Heart right ventricle (tissue), 16 donors: Measurements from ENCODE around the gene MALRD1. TPM values are rescaled to one million over a fixed set of nuclear protein-coding genes. Genes with fewer than 3 reads are reported as not detected.

Source experiments
- ATAC-seq, 8 donors: fragments of 200-7000 bp; cut with Tn5 transposase; one replicate each; pipeline ENCODE4 v1.9.1; 2020; ENCODE audit warnings: mild to moderate bottlenecking in 8 of 8, moderate library complexity in 8 of 8, moderate number of reproducible peaks in 1 of 8
- DNase-seq, 2 donors: peaks; one replicate each; pipeline ENCODE4 v3.0.0-alpha.2; 2020
- H3K27ac ChIP-seq, 10 donors: fragments of 200-600 bp; sonication (generic) in 2 of 10; one replicate each; pipeline versions ENCODE4 v1.5.0 to v1.8.0; 2020 to 2022; ENCODE audit warnings: mild to moderate bottlenecking in 3 of 10
- H3K27me3 ChIP-seq, 7 donors: fragments of 200-600 bp; one replicate each; pipeline ENCODE4 v1.8.0; 2021 to 2022; ENCODE audit warnings: mild to moderate bottlenecking in 2 of 7
- H3K36me3 ChIP-seq, 9 donors: fragments of 200-600 bp; sonication (generic) in 1 of 9; one replicate each; pipeline versions ENCODE4 v1.5.0 to v1.8.0; 2020 to 2022; ENCODE audit warnings: mild to moderate bottlenecking in 2 of 9
- H3K4me1 ChIP-seq, 9 donors: fragments of 200-600 bp; sonication (generic) in 1 of 9; one replicate each; pipeline versions ENCODE4 v1.5.0 to v1.8.0; 2020 to 2022; ENCODE audit warnings: mild to moderate bottlenecking in 4 of 9
- H3K4me3 ChIP-seq, 10 donors: fragments of 200-600 bp; sonication (generic) in 2 of 10; one replicate each; pipeline versions ENCODE4 v1.5.0 to v1.8.0; 2020 to 2022; ENCODE audit warnings: mild to moderate bottlenecking in 7 of 10, moderate library complexity in 2 of 10
- H3K9me3 ChIP-seq, 11 donors: fragments of 200-600 bp in 10 of 11; sonication (generic) in 2 of 11; one replicate each; pipeline versions ENCODE4 v1.5.0 to v1.8.0; 2013 to 2022; ENCODE audit warnings: mild to moderate bottlenecking in 2 of 11, control low read depth in 1 of 11, moderate library complexity in 1 of 11
- CTCF ChIP-seq, 9 donors: fragments of 200-600 bp; sonication (generic) in 2 of 9; IDR thresholded peaks; one replicate each; pipeline versions ENCODE4 v1.5.0 to v1.8.0; 2021 to 2022; ENCODE audit warnings: antibody characterized with exemption in 9 of 9, mild to moderate bottlenecking in 5 of 9, moderate library complexity in 1 of 9
- WGBS, 2 donors: extraction: QIAGEN DNeasy Blood & Tissue Kit; methylation state at CpG; one replicate each; pipeline ENCODE4 v1.1.7; 2013; ENCODE audit warnings: inconsistent platforms in 1 of 2; 5-methylcytosine and 5-hydroxymethylcytosine counted together
- intact Hi-C, 10 donors: fragments of 100-400 bp; cut with DNase I; formaldehyde crosslinking; loops; one replicate each; pipeline versions ENCODE4 v1.11.1 to v1.14.2; 2022
- polyA plus RNA-seq, 2 donors: library from polyadenylated mRNA; stranded (reverse); fragments of 200-250 nt; gene quantifications; one replicate each; pipeline ENCODE4 v1.2.3, GENCODE V29; 2013
- total RNA-seq, 10 donors: library from RNA; stranded (reverse); fragmentation: NEBNext Ultra II Directional in 3 of 10; extraction: Animal tissue kit (Norgen Biotek cat#: 25700) in 3 of 10; gene quantifications; one replicate each; pipeline versions ENCODE4 v1.2.1 to v1.2.4, GENCODE V29; 2021 to 2023
- donor health status: Arrhythmogenic right ventricular cardiomyopathy.
- donor health status: ischemic (EF 13 %, LVEDD 7.1; RV severe dilation, severe dysfunction).
- donor health status: healthy with polysubstance abuse.
- donor health status: DM: no; HTN: yes; CAD: no.
- donor health status: DM: no; HTN: no; CAD: no.
- donor health status: ischemic (EF 25% LVEDD 6.9; RV normal size, moderate dysfunction).
- donor health status: ischemic (EF 25% LVEDD 5.7; RV mildly dilated, moderate dysfunction).
- donor health status: healthy.
- donor health status: DM: yes; HTN: yes; CAD: no.
- donor health status: Ischemic cardiomyopathy.
- donor health status: ischemic (EF 35%, LVEDD 5.7; RV mildly dilated, moderate dysfunction).
- donor health status: nonischemic (EF 11% LVEDD 7.7; RV severe dilation, severe dysfunction).
- donor health status: DM: yes; HTN: yes; CAD: no.
- donor health status: PGD.
- donor health status: ischemic (EF 29% LVEDD 5.4; RV normal size, mild dysfunction).
- donor health status: nonischemic (EF 23%, LVEDD 6.1; RV moderate dilation, normal function).

MALRD1 gene
- total and polyA plus RNA-seq, 12 donors, result 0.10 to 2.2 (median 0.47) TPM

- intact Hi-C loops, result no loop called here
- peak overlapping the region in 6 of 10 donors; percentile 15 to 78 (median 34) for H3K27ac ChIP-seq
- H3K36me3 ChIP-seq, result no peaks in the 10 kb centered on the region
- peaks cover 0 to 18% (median 0%) of the 10 kb centered on the region in 9 donors for H3K4me1 ChIP-seq
- 75 to 78% methylated on average over 4 of the region's 4 CpGs for WGBS, 2 donors
- DNase-seq (no peak), ATAC-seq (peak in 6 of 8 donors; percentile 35 to 88 (median 72))
- H3K9me3 ChIP-seq, result peaks cover 0 to 10% (median 0%) of the 10 kb centered on the region in 11 donors
- H3K4me3 ChIP-seq, result no peak overlapping the region
- H3K27me3 ChIP-seq, result no peaks in the 10 kb centered on the region
- no peak for TF ChIP-seq CTCF (IDR thresholded peaks at IDR 0.05)
These were observed 611.5 kb downstream of the MALRD1 start for GRCh38 chr10:19659920-19660655.

GRCh38 chr10:19663344-19663743 is 614.7 kb downstream of the MALRD1 start:
- TF ChIP-seq CTCF (IDR thresholded peaks at IDR 0.05), result peak in 1 of 9 donors; percentile 15
- 96% methylated on average over 1 of the region's 1 CpG for WGBS, 2 donors
- intact Hi-C loops, result no loop called here
- DNase-seq, result no peak
- Histone ChIP-seq H3K9me3 (peaks cover 0 to 20% (median 0%) of the 10 kb centered on the region in 11 donors), H3K4me3 (no peak overlapping the region), H3K4me1 (peaks cover 0 to 10% (median 0%) of the 10 kb centered on the region in 9 donors), H3K27ac (peak overlapping the region in 2 of 10 donors; percentile 0 to 25), H3K27me3 (no peaks in the 10 kb centered on the region), H3K36me3 (no peaks in the 10 kb centered on the region)
- no peak for ATAC-seq

GRCh38 chr10:19668116-19668515 is 619.5 kb downstream of the MALRD1 start:
- no peak overlapping the region for H3K4me3 ChIP-seq
- DNase-seq (no peak), ATAC-seq (no peak)
- TF ChIP-seq CTCF (IDR thresholded peaks at IDR 0.05), result no peak
- peaks cover 0 to 11% (median 0%) of the 10 kb centered on the region in 11 donors for H3K9me3 ChIP-seq
- no peaks in the 10 kb centered on the region for H3K4me1 ChIP-seq
- no peaks in the 10 kb centered on the region for H3K27me3 ChIP-seq
- WGBS, 2 donors, result 87 to 90% methylated on average over 5 of the region's 5 CpGs
- H3K36me3 ChIP-seq, result no peaks in the 10 kb centered on the region
- no peak overlapping the region for H3K27ac ChIP-seq
- intact Hi-C loops, result no loop called here

- H3K36me3 ChIP-seq, result no peaks in the 10 kb centered on the region
- intact Hi-C loops, result no loop called here
- no peak for DNase-seq
- no peak overlapping the region for H3K4me3 ChIP-seq
- no peaks in the 10 kb centered on the region for H3K27me3 ChIP-seq
- no peak overlapping the region for H3K27ac ChIP-seq
- ATAC-seq, result no peak
- peaks cover 0 to 31% (median 9%) of the 10 kb centered on the region in 11 donors for H3K9me3 ChIP-seq
- no peak for TF ChIP-seq CTCF (IDR thresholded peaks at IDR 0.05)
- 81 to 91% methylated on average over 4 of the region's 4 CpGs for WGBS, 2 donors
- H3K4me1 ChIP-seq, result peaks cover 0 to 4% (median 0%) of the 10 kb centered on the region in 9 donors
These were observed 627.5 kb downstream of the MALRD1 start for GRCh38 chr10:19676063-19676462.
